Smooth muscle cell (in vitro differentiated cells): ENCODE measurements around the gene SFMBT2. TPM values are rescaled to one million over a fixed set of nuclear protein-coding genes. Genes with fewer than 3 reads are reported as not detected.

ENCODE experiments used
- DNase-seq: peaks from one replicate; lab custom pipeline; 2025; ENCODE audit not compliant: unreplicated experiment; lab: John Stamatoyannopoulos, UW
- H2AFZ ChIP-seq: fragments of 200-600 bp; sonication (generic); 2 replicates; pipeline ENCODE4 v1.6.0; 2016; ENCODE audit warnings: antibody characterized with exemption, low read depth, mild to moderate bottlenecking
- H3F3A ChIP-seq: fragments of 200-600 bp; sonication (generic); 2 replicates; pipeline ENCODE4 v1.6.0; 2017; ENCODE audit warnings: antibody characterized with exemption, low read depth
- H3K27ac ChIP-seq: fragments of 200-600 bp; sonication (generic); 2 replicates; pipeline ENCODE4 v1.5.1; 2016; ENCODE audit warnings: low read depth, mild to moderate bottlenecking
- H3K27me3 ChIP-seq: fragments of 200-600 bp; sonication (generic); 2 replicates; pipeline ENCODE4 v1.6.1; 2016; ENCODE audit warnings: low read depth, mild to moderate bottlenecking
- H3K36me3 ChIP-seq: fragments of 200-600 bp; sonication (generic); 2 replicates; pipeline ENCODE4 v1.5.1; 2016; ENCODE audit warnings: low read depth
- H3K4me1 ChIP-seq: fragments of 200-600 bp; sonication (generic); 2 replicates; pipeline ENCODE4 v1.5.1; 2016; ENCODE audit warnings: low read depth
- H3K4me2 ChIP-seq: fragments of 200-600 bp; sonication (generic); 2 replicates; pipeline ENCODE4 v1.6.0; 2016; ENCODE audit warnings: mild to moderate bottlenecking
- H3K4me3 ChIP-seq: fragments of 200-600 bp; sonication (generic); 2 replicates; pipeline ENCODE4 v1.5.1; 2016; ENCODE audit warnings: mild to moderate bottlenecking
- H3K79me2 ChIP-seq: fragments of 200-600 bp; sonication (generic); 2 replicates; pipeline ENCODE4 v1.6.0; 2016; ENCODE audit warnings: low read depth, mild to moderate bottlenecking
- H3K9ac ChIP-seq: fragments of 200-600 bp; sonication (generic); 2 replicates; pipeline ENCODE4 v1.6.0; 2016; ENCODE audit warnings: low read depth
- H3K9me3 ChIP-seq: fragments of 200-600 bp; sonication (generic); replicated peaks from 2 replicates; pipeline ENCODE4 v1.5.1; 2016; ENCODE audit warnings: low read depth
- H4K20me1 ChIP-seq: fragments of 200-600 bp; sonication (generic); 2 replicates; pipeline ENCODE4 v1.6.0; 2016; ENCODE audit warnings: low read depth
- WGBS: methylation state at CpG from one replicate; pipeline ENCODE4 v1.1.7; 2016; ENCODE audit warnings: low lambda C conversion rate; 5-methylcytosine and 5-hydroxymethylcytosine counted together
- polyA plus RNA-seq: library from polyadenylated mRNA; unstranded; fragments of >200 nt; fragmentation: Nextera tagmentation; extraction: Ambion mirVana; gene quantifications from 2 replicates; pipeline ENCODE4 v1.2.1, GENCODE V29; 2016
- total RNA-seq: library from RNA; depleted of rRNA; stranded (reverse); fragments of >200 nt; gene quantifications from 2 replicates; pipeline ENCODE4 v1.2.3, GENCODE V29; 2014
- TF ChIP-seq, protein P1 (sequence below): fragments of 200-600 bp; sonication (generic); IDR thresholded peaks from 2 replicates; pipeline ENCODE4 v1.5.1; 2017; ENCODE audit warnings: borderline replicate concordance, mild to moderate bottlenecking, antibody characterized with exemption; ENCODE audit not compliant: insufficient read depth, poor library complexity, severe bottlenecking

Gene SFMBT2
- total and polyA plus RNA-seq, 2 experiments from 2014 or later: 0.90 to 1.4 TPM

DNA sequence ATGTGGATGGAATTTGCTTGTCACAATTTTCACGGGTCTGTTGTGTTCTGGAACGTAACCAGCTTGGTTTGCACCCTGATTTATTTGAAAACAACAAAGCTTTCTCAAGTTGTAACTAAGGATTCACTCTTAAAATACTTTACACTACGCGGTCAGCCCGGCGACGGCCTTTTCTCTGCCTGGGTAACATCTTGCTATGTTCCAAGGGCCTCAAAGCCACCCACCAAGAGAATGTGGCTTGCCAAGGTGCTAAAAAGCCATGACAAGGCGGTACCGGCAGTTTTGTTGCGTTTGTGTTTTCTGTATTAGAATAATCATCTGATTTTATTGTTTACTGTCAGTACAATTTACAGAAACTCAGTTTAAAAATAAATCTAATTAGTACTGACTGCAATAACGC, 220.9 kb downstream of the SFMBT2 start:
- Histone ChIP-seq H3K4me3 (no peak overlapping the region), H3K79me2 (no peaks in the 10 kb centered on the region), H2AFZ (no peak overlapping the region), H3K4me2 (no peak overlapping the region), H3K9me3 (no peaks in the 10 kb centered on the region), H3K9ac (no peak overlapping the region), H3F3A (no peaks in the 10 kb centered on the region), H3K36me3 (no peaks in the 10 kb centered on the region), H4K20me1 (no peaks in the 10 kb centered on the region), H3K4me1 (peaks cover 8% of the 10 kb centered on the region), H3K27me3 (peaks cover 5% of the 10 kb centered on the region), H3K27ac (no peak overlapping the region)
- 94% methylated on average over 11 of the region's 11 CpGs for WGBS
- DNase-seq: no peak
- TF ChIP-seq, protein P1, sequence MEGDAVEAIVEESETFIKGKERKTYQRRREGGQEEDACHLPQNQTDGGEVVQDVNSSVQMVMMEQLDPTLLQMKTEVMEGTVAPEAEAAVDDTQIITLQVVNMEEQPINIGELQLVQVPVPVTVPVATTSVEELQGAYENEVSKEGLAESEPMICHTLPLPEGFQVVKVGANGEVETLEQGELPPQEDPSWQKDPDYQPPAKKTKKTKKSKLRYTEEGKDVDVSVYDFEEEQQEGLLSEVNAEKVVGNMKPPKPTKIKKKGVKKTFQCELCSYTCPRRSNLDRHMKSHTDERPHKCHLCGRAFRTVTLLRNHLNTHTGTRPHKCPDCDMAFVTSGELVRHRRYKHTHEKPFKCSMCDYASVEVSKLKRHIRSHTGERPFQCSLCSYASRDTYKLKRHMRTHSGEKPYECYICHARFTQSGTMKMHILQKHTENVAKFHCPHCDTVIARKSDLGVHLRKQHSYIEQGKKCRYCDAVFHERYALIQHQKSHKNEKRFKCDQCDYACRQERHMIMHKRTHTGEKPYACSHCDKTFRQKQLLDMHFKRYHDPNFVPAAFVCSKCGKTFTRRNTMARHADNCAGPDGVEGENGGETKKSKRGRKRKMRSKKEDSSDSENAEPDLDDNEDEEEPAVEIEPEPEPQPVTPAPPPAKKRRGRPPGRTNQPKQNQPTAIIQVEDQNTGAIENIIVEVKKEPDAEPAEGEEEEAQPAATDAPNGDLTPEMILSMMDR: no peak

DNA sequence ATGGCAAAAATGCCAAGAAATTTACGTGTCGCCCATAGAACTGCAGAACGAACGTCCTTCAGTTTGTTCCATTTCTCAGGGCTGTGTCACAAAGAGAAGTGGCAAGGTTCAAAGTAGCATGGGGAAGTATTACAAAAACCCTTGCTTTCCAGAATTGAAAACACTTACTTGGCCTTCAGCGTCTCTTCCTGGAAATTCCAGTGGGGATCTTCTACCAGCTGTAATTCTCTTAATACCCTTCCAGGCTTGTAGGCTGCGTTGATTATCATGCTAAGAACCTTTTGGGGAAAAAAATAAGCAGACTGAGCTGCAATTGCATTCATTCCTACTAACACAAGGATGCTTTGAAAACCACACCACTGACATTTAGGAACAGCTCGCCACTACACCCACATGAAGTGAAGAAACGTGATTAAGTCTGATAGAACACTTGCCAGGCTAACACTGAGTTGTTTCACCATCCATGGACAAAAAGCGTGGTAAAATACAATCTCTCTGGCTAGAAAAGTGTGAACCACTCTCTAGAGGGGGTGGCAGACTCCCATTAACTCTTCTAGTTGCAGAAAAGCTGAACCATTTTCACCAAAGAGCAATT, 222.3 kb downstream of the SFMBT2 start:
- Histone ChIP-seq H3K27ac (no peak overlapping the region), H3F3A (peaks cover under 1% of the 10 kb centered on the region), H3K79me2 (no peaks in the 10 kb centered on the region), H3K9me3 (no peaks in the 10 kb centered on the region), H3K36me3 (no peaks in the 10 kb centered on the region), H3K9ac (no peak overlapping the region), H3K4me1 (peaks cover 8% of the 10 kb centered on the region), H3K27me3 (peaks cover 5% of the 10 kb centered on the region), H2AFZ (no peak overlapping the region), H3K4me3 (no peak overlapping the region), H3K4me2 (peak overlapping the region; percentile 40), H4K20me1 (no peaks in the 10 kb centered on the region)
- WGBS: 42% methylated on average over 9 of the region's 9 CpGs
- TF ChIP-seq, protein P1: no peak
- no peak for DNase-seq

DNA sequence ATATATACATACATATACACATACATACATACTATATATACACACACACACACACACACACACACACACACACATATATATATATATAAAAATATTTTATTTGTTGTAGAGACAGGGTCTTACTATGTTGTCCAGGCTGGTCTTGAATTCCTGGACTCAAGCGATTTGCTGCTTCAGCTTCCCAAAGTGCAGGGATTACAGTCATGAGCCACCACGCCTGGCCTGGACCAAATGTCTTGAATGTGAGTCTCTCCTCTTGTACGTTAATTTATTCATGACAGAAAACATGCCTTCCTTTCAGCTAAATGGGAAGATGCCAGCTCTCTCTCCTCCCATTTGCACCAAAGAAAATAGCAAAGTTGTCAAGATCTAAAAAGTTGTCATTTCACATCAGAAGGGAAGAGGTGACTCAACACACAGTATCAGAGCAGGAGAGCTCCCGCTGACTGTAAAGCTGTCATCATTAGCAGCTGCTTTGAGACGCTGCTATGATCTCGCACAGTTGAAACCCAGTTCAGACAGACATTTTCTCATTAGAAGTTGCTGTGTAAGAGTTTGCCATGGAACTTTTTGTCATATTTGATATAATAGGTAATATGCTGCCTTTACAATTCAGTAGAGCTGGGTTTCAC, 224.3 kb downstream of the SFMBT2 start:
- 22% methylated on average over 6 of the region's 6 CpGs for WGBS
- no peak for DNase-seq
- Histone ChIP-seq H3K27me3 (peaks cover 5% of the 10 kb centered on the region), H3K9me3 (no peaks in the 10 kb centered on the region), H3K4me1 (peaks cover 8% of the 10 kb centered on the region), H2AFZ (no peak overlapping the region), H3K36me3 (no peaks in the 10 kb centered on the region), H4K20me1 (no peaks in the 10 kb centered on the region), H3F3A (peaks cover 6% of the 10 kb centered on the region), H3K9ac (no peak overlapping the region), H3K79me2 (no peaks in the 10 kb centered on the region), H3K4me2 (peak overlapping the region; percentile 28), H3K27ac (no peak overlapping the region), H3K4me3 (no peak overlapping the region)
- TF ChIP-seq, protein P1: no peak

DNA sequence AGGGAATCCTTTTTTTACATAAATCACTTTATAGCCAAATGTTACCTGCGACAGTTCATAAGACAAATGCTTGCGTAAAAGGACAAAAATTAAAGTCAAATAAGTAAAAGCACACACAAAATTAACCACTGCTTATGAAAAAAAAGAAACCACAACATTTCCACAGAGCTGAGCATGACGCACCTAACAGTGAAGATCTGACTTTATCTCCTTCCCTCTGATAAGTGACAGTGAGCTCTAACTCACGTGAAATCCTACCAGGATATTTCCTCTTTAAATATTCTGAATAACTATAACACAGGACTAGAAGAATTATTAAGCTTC, 225.5 kb downstream of the SFMBT2 start:
- no peak overlapping the region for H3K9ac ChIP-seq
- H3F3A ChIP-seq: peaks cover 6% of the 10 kb centered on the region
- H3K27me3 ChIP-seq: peaks cover 3% of the 10 kb centered on the region
- H4K20me1 ChIP-seq: no peaks in the 10 kb centered on the region
- no peak for DNase-seq
- no peak overlapping the region for H2AFZ ChIP-seq
- no peaks in the 10 kb centered on the region for H3K36me3 ChIP-seq
- H3K9me3 ChIP-seq: no peaks in the 10 kb centered on the region
- no peak overlapping the region for H3K4me2 ChIP-seq
- 76% methylated on average over 4 of the region's 4 CpGs for WGBS
- H3K4me1 ChIP-seq: peaks cover 8% of the 10 kb centered on the region
- no peak overlapping the region for H3K27ac ChIP-seq
- TF ChIP-seq, protein P1: no peak
- H3K4me3 ChIP-seq: no peak overlapping the region
- H3K79me2 ChIP-seq: no peaks in the 10 kb centered on the region
